ENCODE results near the gene C6orf132.

Gene C6orf132

DNA sequence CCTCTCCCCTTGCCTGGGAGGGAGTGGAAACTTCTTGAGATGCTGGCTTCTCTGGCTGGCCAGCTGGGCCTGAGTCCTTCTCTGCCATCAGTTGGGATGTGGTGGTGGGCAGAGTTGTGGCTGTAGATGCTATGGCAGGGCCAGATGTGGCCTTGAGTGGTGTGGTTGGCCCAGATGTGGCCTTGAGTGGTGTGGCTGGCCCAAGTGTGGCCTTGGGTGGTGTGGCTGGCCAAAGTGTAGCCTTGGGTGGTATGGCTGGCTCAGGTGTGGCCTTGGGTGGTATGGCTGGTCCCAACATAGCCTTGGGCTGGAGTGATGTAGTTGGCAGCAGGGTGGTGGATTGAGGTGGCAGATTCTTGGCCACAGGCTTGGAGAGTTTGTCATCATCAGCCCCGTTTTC is 36.7 kb downstream of the C6orf132 start:
- DNase-seq (ENCODE audit: low read depth) = no peak

GRCh38 chr6:42105156-42105648 is 37.2 kb downstream of the C6orf132 start:
- no peak for DNase-seq (ENCODE audit: low read depth)

- DNase-seq (ENCODE audit: low read depth) = no peak
These were observed 37.7 kb downstream of the C6orf132 start for GRCh38 chr6:42104804-42105125.

GRCh38 chr6:42104095-42104803 is 38.2 kb downstream of the C6orf132 start:
- peak; percentile 63 for DNase-seq (ENCODE audit: low read depth)

DNA sequence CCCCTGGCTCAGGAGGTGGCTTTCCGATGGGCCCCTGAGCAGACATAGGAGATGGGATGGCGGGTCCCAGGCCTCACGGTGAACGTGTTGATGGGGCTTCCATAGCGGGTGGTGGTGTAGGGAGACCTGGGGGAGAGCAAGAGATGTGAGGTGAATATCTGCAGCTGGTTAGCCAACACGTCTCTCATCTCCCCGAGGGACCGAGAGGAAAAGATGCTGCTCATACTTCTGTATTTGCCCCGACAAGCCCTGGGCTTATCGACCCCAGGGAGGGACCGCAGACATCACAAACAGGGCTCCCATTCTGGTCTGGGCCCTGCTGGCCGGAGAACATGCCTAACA is 38.7 kb downstream of the C6orf132 start:
- DNase-seq (ENCODE audit: low read depth) = peak; percentile 2

DNA sequence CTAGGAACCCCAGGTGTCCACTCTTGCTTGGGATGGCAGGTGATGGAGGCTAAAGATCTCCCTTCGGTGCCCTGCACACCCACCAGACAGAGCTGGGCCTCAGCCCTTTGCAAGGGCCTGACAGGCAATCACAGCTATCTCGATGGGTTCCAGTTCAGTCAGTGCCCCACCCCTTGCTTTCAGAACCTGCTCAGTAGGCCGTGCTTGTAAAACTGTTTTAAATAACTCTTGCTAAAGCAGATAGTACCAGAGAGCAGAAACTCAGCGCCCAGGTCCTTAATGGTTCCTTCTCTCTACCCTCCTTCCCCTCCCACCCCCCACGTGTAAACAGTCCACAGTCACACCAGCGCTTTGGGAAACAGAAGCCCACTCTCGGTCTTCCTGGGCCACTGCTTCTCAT is 39.2 kb downstream of the C6orf132 start:
- no peak for DNase-seq (ENCODE audit: low read depth)

- no peak for DNase-seq (ENCODE audit: low read depth)
These were observed 41.2 kb downstream of the C6orf132 start for GRCh38 chr6:42101186-42101657.

GRCh38 chr6:42100029-42100901 is 42.2 kb downstream of the C6orf132 start:
- peak; percentile 8 for DNase-seq (ENCODE audit: low read depth)

DNA sequence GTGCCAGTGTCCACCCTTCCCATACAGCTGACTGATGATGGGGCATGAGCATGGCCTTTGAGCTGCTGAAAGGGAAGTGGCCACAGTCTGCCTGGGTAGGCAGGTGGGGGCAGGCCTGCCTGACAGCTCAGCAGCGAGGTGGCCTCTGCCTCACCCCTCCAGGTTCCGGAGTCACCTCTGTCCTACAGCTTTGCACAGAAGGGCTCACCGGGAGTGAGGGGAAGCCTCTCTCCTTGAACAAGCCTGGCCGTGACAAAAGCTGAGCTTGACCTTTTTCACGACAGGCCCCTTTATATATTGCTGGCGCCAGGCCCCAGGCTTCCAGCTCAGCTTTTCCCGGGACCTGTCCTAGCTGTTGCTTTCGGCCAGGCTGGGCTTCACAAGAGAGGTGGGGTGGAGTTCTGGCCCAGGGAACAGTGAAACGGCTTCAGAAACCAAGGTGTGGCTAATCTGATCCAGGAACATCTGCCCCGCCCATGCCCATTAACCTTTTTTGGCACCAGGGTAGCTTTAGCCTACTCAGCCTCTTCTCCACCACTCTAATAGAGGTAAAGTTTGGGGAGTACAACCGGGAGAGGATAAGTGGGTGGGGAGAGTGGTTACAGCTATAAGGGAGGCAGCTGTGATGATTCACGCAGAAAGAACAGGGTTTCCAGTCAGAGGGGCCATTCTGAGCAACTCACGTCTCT is 42.9 kb downstream of the C6orf132 start:
- peak; percentile 20 for DNase-seq (ENCODE audit: low read depth)

- no peak for DNase-seq (ENCODE audit: low read depth)
These were observed 46.5 kb downstream of the C6orf132 start for GRCh38 chr6:42095776-42096541.

DNA sequence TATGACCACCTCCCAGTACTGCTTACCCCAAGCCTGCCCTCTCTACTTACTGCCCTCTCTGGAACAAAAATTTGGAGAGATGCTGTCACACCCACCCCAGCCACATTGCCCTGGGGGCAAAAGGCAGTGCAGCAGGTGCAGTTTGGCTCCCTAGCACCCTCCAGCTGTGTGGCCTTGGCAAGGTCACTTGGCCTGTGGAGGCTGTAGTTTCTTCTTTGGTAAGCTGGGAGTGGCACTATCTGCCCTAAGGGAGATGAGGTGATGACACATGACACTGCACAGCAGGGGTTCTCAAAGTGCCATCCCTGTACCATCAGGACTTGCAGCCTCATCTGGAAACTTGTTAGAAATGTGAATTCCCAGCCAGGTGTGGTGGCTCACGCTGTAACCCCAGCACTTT is 47.3 kb downstream of the C6orf132 start:
- no peak for DNase-seq (ENCODE audit: low read depth)

GRCh38 chr6:42093582-42094329 is 48.7 kb downstream of the C6orf132 start:
- DNase-seq (ENCODE audit: low read depth) = no peak

DNA sequence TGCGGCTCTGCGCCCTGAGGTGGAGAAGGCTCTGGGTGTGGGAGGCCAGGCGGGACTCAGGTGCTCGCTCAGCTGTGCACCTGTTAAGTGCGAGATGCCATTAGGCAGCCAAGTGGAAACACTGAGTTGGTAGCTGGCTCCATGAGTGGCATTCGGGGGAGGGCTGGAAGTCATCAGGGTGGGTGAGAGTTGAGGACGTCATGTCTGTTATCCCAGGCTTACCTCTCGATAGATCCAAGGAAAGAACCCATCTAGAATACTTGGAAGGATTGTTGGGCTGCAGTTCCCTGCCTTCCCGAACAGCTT is 50.7 kb downstream of the C6orf132 start:
- DNase-seq (ENCODE audit: low read depth) = no peak

DNA sequence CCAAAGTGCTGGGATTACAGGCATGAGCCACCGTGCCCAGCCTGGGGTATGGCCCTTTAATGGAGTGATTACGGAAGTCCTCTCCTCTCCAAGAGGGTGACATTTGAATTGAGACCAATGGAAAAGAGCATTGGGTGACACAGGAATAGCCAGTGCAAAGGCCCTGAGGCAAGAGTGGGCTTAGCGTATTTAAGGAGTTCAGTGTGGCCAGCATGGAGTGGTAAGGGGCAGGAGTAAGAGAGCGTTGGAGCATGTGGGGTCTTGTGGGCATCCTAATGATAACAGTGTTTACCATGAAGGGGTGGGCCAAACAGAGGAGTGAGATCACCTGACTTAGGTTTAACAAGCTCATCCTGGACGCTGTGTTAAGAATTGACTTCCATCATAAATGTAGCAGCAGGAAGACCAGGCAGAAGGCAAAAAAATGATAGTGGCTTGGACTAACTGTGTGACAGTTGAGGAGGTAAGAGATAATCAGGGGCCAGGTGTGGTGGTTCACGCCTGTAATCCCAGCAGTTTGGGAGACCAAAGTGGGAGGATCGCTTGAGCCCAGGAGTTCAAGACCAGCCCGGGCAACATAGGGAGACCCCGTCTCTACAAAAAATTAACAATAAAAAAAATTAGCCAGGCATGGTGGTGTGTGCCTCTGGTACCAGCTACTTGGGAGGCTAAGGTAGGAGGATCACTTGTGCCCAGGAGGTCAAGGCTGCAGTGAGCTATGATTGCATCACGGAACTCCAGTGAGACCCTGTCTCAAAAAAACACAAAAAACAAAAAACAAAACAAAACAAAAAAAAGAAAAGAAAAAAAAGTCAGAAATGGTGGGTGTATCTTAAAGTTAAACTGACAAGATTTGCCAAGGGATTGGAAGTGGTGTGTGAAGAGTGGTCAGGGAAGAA is 51.4 kb downstream of the C6orf132 start:
- no peak for DNase-seq (ENCODE audit: low read depth)

GRCh38 chr6:42088101-42088591 is 54.3 kb downstream of the C6orf132 start:
- no peak for DNase-seq (ENCODE audit: low read depth)

DNA sequence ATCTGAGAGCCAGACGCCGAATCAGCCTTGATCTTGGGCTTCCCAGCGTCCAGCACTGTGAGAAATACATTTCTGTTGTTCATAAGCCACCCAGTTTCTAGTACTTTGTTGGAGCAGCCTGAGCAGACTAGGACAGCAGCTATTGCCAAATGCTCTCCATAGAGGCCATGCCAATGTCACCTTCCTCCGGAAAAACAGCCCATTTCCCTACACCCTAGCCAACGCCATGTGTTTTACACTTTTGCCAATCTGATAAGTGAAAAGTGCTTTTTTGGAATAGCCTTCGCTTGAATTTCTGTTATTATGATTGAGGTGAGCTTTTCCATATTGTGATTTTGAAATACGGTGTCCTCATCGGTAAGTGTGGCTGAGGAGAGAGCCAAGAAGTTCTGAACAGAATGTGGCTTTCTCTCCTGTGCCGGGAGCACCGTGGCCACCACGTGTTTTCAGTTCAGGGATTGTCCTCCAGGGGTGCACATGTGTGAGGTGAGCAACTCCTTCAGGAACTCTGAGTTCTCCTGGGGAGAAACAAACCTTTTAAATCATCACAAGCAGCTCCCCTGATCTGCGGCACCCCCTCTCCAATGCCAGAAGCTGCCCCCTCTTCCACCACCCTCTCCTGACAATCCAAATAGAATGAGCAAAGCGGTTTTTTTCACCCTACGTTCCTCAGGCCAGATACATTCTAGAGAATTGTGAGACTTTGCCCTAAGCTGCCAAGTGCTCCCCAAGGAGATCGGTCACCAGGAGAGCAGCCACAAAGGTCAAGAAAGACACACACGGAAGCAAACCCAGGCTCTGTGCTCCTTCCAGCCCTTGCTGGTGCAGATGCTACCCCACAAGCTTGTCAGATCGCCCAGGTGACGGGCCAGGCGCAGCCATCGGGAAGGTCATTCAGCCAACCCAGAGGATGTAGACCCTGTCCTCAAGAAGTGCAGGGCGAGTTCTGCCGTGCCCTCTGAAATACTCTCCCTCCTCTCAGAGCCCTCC is 56.1 kb downstream of the C6orf132 start:
- DNase-seq (ENCODE audit: low read depth) = no peak

DNA sequence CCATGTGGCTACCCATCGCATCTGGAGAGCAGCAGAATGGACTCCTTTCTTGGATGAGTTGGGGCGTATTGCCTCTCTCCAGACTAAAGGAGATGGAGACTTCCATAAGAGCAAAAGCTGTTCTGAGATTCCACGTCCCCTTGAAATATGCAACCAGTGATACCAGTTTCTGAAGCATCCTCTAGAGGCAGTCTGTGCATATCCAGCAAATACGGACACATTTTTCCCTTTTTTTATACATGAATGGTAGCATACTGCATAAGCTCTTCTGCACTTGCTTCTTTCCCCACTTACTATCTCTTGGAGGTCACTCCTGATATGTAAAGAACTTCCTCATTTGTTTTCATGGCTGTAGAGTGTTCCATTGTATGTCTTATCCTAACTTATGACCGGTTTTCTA is 57.5 kb downstream of the C6orf132 start:
- DNase-seq (ENCODE audit: low read depth) = no peak

- DNase-seq (ENCODE audit: low read depth) = no peak
These were observed 58.9 kb downstream of the C6orf132 start for GRCh38 chr6:42083530-42083929.

DNA sequence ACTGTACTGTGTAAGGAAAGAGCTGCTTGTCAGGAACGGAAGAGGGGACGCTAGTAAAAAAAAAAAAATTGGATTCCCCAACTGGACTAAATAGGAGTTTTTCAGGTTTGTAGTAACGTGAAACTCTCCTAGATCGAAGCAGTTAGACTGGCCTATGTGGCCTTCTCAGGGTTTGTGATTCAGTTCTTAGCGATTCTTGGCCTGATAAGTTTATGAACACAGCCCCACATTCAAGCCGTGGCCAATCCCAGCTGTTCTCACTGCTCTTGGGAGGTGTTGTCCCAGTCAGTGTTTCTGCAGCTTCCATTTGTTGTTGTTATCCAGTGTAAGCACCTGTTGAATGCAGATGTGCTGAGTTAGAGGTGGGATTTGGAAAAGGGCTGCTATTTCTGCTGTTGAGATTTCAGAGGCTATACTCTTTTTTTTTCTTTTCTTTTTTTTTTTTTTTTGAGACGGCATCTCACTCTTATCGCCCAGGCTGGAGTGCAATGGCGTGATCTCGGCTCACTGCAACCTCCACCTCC is 62.4 kb downstream of the C6orf132 start:
- no peak for DNase-seq (ENCODE audit: low read depth)
